Dermis blood vessel endothelial cell (primary cell): ENCODE results near the gene GPATCH4. TPM values are rescaled to one million over a fixed set of nuclear protein-coding genes. Genes with fewer than 3 reads are reported as not detected.
A peak's percentile ranks its signal among the peaks of the same experiment; 100 is the strongest.
"Not testable (repeated sequence)": the region's sequence is repeated elsewhere in the genome, so short reads cannot be mapped to it uniquely, and the experiment has no call there.

ENCODE experiments used
- DNase-seq: peaks from one replicate; pipeline ENCODE4 v3.0.0; 2010
- total RNA-seq: library from RNA; depleted of rRNA; stranded (reverse); fragments of >200 nt; gene quantifications from 2 replicates; pipeline ENCODE4 v1.2.3, GENCODE V29; 2014

The GPATCH4 gene
- total RNA-seq, 1 donor from 2014 or later = 16.7 TPM

- DNase-seq = no peak
These were observed 24.8 kb upstream of the GPATCH4 start for GRCh38 chr1:156626079-156626438.

DNA sequence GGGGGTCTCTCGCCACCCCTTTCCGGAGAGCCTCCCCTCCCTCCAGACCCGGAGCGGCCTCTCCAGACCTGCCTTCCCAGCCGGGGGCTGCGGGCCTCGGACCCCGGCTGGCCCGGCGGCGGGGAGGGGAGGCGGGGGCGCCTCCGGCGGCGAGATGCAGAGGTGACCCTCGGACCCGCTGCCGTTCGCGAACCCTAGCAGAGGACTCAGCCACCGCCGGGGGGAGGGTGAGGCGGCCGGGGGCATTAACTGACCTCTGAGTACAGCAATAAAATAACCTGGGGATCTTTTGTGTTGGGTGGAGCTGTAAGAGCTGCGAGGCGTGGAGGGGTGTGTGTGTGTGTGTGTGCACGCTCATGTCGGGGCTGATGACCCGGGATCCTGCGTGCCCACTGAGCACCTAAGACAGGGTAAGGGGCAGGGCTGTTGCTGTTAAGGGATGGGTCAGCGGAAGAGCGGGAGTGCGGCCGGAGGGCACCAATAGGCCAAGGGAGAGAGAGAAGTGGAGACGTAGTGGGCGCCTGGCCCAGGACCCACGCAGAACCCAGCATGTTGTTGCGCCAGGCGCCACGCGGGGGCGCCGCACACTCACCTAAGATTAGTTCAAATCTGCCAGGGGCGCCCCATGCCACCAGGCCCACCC, 24.3 kb upstream of the GPATCH4 start:
- peak; percentile 71 for DNase-seq

DNA sequence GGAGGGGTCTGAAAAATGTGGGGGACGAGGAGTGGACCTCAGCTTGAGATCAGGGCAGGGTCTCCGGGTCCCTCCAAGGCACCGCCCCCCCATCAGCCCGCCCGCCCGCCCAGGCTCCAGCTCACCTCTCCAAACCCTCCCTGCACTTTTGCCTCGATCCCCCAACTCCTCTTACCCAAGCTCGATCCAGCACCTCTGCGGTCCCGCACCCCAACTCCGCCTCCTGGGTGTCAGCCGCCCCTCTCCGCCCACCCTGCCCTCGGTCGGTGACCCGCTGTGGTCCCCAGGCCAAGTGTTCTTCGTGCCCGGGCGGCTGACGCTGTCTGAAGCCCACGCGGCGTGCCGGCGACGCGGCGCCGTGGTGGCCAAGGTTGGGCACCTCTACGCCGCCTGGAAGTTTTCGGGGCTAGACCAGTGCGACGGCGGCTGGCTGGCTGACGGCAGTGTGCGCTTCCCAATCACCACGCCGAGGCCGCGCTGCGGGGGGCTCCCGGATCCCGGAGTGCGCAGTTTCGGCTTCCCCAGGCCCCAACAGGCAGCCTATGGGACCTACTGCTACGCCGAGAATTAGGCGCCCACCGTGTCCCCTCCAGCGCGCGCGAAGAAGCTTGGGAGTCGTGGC, 23.6 kb upstream of the GPATCH4 start:
- DNase-seq = no peak

GRCh38 chr1:156623946-156624813, 22.9 kb upstream of the GPATCH4 start:
- peak; percentile 66 for DNase-seq

DNA sequence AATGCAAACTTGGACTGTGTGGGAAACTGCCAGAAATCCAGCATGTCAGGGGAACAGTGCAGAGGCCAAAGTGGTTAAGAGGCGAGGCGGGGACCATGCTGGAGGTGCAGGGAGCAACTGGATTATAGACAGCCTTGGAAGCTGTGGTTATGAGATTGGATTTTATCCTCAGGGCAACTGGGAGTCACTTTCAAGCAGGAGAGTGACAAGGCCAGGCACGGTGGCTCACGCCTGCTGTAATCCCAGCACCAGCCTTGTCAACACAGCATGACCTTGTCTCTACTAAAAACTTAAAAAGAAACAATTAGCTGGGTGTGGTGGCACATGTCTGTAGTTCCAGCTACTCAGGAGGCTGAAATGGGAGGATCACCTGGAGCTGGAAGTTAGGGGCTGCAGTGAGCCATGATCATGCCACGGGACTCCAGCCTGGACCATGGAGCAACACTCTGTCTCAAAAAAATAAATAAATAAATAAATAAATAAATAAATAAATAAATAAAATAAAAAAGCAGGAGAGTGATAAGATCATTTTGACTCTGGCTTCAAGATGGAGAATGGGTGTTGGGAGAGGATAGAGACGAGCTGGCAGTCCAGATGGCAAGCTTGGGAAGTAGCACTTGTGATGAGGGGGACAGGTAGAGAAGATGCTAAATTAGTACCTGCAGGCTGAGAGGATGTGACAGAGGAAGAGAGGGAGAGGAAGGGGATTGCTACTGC, 21.5 kb upstream of the GPATCH4 start:
- DNase-seq = no peak

DNA sequence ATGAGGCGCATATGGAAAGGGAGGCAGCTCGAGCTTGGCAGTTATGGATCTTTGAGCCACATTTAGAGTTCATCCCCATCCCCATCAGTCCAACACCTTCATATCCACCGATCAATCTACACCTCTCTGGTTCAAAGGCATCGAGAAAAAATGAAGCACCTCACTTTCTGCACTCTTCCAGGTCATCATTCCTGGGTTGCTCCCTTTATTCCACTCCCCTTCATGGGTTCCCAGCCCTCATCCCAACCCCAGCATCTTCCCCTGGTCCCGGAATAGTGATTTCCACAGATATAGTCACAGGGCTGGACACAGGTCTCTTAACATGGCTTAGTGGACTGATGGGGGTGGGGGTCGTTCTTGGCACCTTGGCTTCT, 18.3 kb upstream of the GPATCH4 start:
- DNase-seq = no peak

- peak; percentile 59 for DNase-seq
These were observed 17.7 kb upstream of the GPATCH4 start, which contains the start of gene HAPLN2 for GRCh38 chr1:156618853-156619581. Gene HAPLN2, plus strand, starts transcription at chr1:156619415. Its CDS starts 4,076 bp downstream, at chr1:156623491.

- peak; percentile 65 for DNase-seq
These were observed 15.2 kb upstream of the GPATCH4 start for GRCh38 chr1:156616463-156616862.

DNA sequence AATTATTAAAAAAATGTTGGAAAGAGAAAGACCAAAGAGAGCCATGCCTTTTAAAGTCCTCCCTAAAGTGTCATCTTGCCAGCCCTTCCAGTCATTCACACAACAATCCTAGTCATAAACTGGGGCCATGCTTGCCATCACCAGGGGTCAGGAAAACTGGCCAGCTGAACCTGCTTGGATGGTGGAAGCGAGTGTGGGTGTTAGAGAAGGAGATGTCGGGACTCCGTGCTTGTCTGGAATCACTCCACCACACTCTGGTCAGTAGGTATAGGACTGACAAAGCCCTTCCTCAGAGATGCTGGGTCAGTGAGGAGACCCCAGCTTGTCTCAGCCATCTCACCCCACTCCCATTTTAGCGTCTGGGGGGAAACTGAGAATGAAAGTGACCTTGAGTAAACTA, 14.7 kb upstream of the GPATCH4 start:
- DNase-seq = no peak

DNA sequence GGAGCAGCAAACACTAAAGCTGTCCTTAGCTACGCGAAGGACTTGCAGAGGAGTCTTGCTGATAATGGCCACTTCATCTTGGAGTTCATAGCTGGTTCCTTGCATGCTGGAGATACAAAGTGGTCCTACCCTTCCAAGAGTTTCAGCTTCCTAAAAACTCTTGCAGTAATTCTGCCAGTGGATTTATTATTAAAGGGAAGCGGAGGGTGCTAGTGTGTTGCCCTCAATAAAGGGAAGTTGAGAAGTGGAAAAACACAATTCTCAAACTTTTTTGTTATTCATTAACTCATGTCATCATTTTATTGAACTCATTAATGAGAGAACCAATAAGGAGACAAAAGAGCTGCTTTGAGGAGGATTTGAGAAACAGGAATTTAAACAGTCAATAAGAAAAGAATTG, 11.4 kb upstream of the GPATCH4 start:
- DNase-seq = no peak

DNA sequence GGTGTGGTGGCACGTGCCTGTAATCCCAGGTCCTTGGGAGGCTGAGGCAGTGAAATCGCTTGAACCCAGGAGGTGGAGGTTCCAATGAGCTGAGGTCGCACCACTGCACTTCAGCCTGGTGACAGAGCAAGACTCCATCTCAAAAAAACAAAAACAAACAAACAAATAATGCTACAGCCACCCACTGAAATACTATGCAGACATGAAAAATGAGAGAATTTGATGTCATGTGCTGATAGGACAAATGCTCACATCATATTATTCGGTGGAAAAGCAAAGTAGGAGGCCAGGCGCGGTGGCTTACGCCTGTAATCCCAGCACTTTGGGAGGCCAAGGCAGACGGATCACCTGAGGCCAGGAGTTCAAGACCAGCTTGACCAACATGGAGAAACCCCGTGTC, 8.8 kb upstream of the GPATCH4 start:
- not testable (repeated sequence) for DNase-seq

GRCh38 chr1:156608981-156609380, 7.7 kb upstream of the GPATCH4 start:
- peak; percentile 62 for DNase-seq

DNA sequence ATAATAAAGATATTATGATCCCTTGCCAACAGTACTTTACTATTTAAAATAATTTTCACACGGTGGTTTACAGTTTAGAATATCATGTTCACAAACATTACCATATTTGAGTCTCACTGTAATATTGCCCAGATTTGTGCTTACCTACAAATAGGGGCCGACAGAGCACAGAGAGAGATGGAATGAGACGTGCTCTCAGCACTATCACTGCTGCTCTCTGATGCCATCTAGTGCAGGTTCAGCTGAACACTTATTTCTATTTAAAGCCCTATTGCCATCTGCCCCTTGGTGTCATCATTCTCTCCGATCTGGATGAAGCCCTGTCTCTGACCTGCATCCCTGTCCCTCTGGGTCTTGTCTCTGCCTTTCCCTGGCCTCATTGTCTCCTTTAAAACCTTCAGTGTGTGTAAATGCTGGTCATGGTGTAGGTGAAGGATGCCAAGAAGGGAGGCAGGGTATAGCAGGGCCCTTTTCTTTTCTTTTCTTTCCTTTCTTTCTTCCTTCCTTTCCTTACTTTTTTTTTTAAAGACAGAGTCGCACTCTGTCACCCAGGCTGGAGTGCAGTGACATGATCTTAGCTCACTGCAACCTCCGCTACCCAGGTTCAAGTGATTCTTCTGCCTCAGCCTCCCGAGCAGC, 6.9 kb upstream of the GPATCH4 start:
- DNase-seq = peak; percentile 87

DNA sequence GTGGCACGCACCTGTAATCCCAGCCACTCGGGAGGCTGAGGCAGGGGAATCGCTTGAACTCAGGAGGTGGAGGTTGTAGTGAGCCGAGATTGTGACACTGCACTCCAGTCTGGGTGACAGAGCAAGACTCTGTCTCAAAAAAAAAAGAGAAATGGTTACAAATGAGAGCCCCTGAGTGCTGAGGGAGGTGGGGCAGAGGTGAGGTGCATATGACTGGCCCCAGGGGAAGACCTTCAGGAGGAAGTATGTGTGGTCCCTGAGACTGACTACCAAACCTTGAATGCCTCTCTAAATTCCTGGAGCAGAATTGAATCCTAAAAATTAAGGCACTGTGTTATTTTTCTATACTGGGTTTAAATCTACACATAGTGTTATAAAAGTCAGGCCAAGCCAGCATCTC, 6.1 kb upstream of the GPATCH4 start:
- DNase-seq = not testable (repeated sequence)

DNA sequence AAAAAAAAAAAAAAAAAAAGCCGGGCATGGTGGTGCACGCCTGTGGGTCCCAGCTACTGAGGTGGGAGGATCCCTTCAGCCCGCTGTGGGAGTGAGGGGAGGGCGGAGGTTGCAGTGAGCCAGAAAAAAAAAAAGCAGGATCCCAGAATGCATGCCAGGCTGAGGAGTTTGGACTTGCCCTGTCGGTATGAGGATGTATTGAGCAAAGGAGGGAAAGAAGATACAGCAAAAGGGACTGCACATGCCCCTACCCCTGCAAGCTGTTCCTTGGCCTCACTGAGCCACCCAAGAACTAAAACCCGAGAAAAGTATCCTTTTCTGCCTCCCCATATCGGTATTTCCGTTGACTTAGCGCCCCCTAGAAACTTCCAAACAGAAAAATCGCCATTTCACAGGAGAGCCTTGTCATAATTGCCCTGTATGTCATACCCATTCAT, 1.3 kb upstream of the GPATCH4 start:
- DNase-seq = peak; percentile 55

- no peak for DNase-seq
These were observed 613 bp upstream of the GPATCH4 start for GRCh38 chr1:156601892-156602291.

DNA sequence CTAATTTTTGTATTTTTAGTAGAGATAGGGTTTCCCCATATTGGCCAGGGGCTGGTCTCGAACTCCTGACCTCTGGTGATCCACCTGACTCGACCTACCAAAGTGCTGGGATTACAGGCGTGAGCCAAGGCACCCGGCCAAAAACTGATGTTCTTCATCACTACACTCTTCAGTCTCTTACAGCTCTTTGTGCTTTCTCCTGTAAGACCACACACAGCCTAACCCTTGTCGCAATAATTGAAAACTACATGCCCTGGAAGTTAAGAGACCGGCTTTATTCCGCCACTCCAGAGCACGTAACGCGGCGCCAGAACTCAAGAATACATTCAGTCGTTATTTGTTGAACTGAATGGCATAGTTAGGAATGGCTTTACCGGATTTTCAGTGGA, 552 bp downstream of the GPATCH4 start:
- DNase-seq = no peak

DNA sequence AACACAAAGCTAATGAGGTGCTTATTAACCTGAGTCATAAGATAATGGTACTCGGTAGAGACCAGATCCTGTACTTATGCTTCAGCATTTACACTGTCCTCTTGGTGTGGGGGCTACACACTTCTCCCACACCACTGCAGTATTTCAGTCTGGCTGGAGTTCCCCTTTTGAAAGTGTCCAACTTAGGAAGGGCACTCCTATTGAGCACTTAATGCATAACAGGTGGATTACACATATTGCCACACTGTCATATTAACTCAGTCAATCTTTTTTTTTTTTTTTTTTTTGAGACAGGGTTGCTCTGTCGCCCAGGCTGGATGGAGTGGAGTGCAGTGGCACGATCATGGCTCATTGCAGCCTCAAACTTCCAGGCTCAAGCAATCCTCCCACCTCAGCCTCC, 1.5 kb downstream of the GPATCH4 start:
- DNase-seq = peak; percentile 38

GRCh38 chr1:156598731-156599432, 2.4 kb downstream of the GPATCH4 start:
- no peak for DNase-seq

DNA sequence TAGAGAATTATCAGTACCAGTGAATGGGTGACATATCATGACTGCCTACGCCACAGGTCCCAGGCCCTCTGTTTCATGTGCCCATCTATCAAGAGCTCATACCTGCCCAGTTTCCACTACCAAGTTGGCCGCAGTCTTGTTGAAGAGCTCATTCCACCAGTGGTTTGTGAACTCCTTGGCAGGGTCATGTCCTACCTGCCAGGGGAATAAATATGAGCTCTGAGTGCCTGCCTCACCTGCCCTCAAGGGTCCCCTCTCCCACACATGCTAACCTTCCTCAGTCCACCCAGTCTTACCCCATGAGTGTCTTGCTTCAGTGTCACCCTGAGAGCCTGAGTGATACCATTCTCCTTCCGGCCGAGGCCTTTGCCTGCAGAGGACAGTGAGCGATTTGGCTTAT, 3.2 kb downstream of the GPATCH4 start:
- no peak for DNase-seq

DNA sequence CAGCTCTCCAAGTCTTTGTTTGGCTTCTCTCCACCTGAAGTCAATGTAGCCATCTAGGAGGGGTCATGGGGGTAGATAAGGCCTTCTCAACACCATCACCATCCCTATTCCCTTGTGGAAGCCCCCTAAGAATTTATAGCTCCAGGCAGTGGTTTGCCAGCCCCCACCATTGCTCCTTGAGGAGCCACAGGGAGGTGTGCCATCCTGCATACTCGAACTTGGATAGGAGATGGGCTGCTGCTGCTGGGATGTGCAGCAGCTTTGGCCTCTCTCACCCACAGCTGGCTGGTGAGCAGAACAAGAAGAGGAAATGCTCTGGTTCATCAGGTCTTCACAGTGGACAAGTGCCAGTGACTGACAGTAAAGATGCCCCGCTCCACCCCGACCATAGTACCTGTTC, 4.9 kb downstream of the GPATCH4 start:
- no peak for DNase-seq
